ENCODE measurements around the gene AATK. TPM values are rescaled to one million over a fixed set of nuclear protein-coding genes. Genes with fewer than 3 reads are reported as not detected.
"Not testable (repeated sequence)": the region's sequence is repeated elsewhere in the genome, so short reads cannot be mapped to it uniquely, and the experiment has no call there.

Gene AATK
- total RNA-seq, 2 experiments from 2014 or later = 0.25 to 0.82 TPM

GRCh38 chr17:81080019-81080418, 86.0 kb downstream of the AATK start:
- Histone ChIP-seq H3K9me3 (ENCODE audit: control insufficient read depth in 1 of 2, insufficient read depth in 1 of 2, low read length in 2 of 2) (no peaks in the 10 kb centered on the region), H3K27me3 (ENCODE audit: control insufficient read depth in 1 of 2, insufficient read depth in 2 of 2, low read length in 2 of 2) (no peaks in the 10 kb centered on the region), H3K4me1 (ENCODE audit: insufficient read depth, low read length) (no peaks in the 10 kb centered on the region), H3K36me3 (ENCODE audit: insufficient read depth, low read length) (no peaks in the 10 kb centered on the region), H3K27ac (ENCODE audit: low read depth in 1 of 2, low read length in 2 of 2) (no peak overlapping the region), H3K4me3 (ENCODE audit: low read length) (no peak overlapping the region)
- Mint-ChIP-seq H3K27me3 (no peaks in the 10 kb centered on the region), H3K4me3 (no peak overlapping the region), H3K27ac (no peak overlapping the region), H3K36me3 (ENCODE audit: low read depth) (no peaks in the 10 kb centered on the region), H3K4me1 (ENCODE audit: low read depth) (no peaks in the 10 kb centered on the region), H3K9me3 (no peaks in the 10 kb centered on the region)
- no peak for TF ChIP-seq CTCF (IDR thresholded peaks at IDR 0.05)
- CTCF ChIA-PET = interaction anchor here (0.6 to 1.6 kb wide), 2 partner anchors 21 to 141 kb away, joined by 4 to 5 read pairs; no protein-coding TSS in a partner anchor
- POLR2A ChIA-PET = no interaction called here
- DNase-seq = no peak
- ATAC-seq (ENCODE audit: poor library complexity) = no peak
- intact Hi-C loops (cut with DNase I, micrococcal nuclease) = no loop called here

- H3K36me3 Mint-ChIP-seq (ENCODE audit: low read depth); CTCF ChIA-PET; H3K27ac ChIP-seq (ENCODE audit: low read depth in 1 of 2, low read length in 2 of 2); ATAC-seq (ENCODE audit: poor library complexity); H3K27me3 Mint-ChIP-seq; H3K9me3 Mint-ChIP-seq; H3K27ac Mint-ChIP-seq; H3K4me1 ChIP-seq (ENCODE audit: insufficient read depth, low read length); H3K27me3 ChIP-seq (ENCODE audit: control insufficient read depth in 1 of 2, insufficient read depth in 2 of 2, low read length in 2 of 2); H3K9me3 ChIP-seq (ENCODE audit: control insufficient read depth in 1 of 2, insufficient read depth in 1 of 2, low read length in 2 of 2); H3K4me3 Mint-ChIP-seq; H3K36me3 ChIP-seq (ENCODE audit: insufficient read depth, low read length); intact Hi-C loops (cut with DNase I, micrococcal nuclease); H3K4me1 Mint-ChIP-seq (ENCODE audit: low read depth); DNase-seq; H3K4me3 ChIP-seq (ENCODE audit: low read length): not testable (repeated sequence)
- POLR2A ChIA-PET = interaction anchor here (0.5 to 0.6 kb wide), 2 partner anchors 36 to 625 kb away, joined by 3 read pairs; partner anchors contain the start of gene MRPL12
Measured at GRCh38 chr17:81078026-81078913, 87.8 kb downstream of the AATK start.

- ChIA-PET POLR2A (no interaction called here), CTCF (interaction anchor here (0.7 to 1.4 kb wide), 2 partner anchors 26 to 1471 kb away, joined by 3 to 10 read pairs; no protein-coding TSS in a partner anchor)
- intact Hi-C loops (cut with DNase I, micrococcal nuclease) = no loop called here
- Histone ChIP-seq H3K4me1 (ENCODE audit: insufficient read depth, low read length) (no peaks in the 10 kb centered on the region), H3K27me3 (ENCODE audit: control insufficient read depth in 1 of 2, insufficient read depth in 2 of 2, low read length in 2 of 2) (no peaks in the 10 kb centered on the region), H3K36me3 (ENCODE audit: insufficient read depth, low read length) (no peaks in the 10 kb centered on the region), H3K27ac (ENCODE audit: low read depth in 1 of 2, low read length in 2 of 2) (no peak overlapping the region), H3K4me3 (ENCODE audit: low read length) (no peak overlapping the region), H3K9me3 (ENCODE audit: control insufficient read depth in 1 of 2, insufficient read depth in 1 of 2, low read length in 2 of 2) (no peaks in the 10 kb centered on the region)
- Mint-ChIP-seq H3K4me1 (ENCODE audit: low read depth) (no peaks in the 10 kb centered on the region), H3K36me3 (ENCODE audit: low read depth) (no peaks in the 10 kb centered on the region), H3K27me3 (no peaks in the 10 kb centered on the region), H3K4me3 (no peak overlapping the region), H3K27ac (no peak overlapping the region), H3K9me3 (no peaks in the 10 kb centered on the region)
- ATAC-seq (ENCODE audit: poor library complexity) (no peak), DNase-seq (no peak)
- TF ChIP-seq CTCF (IDR thresholded peaks at IDR 0.05) = no peak
Measured at GRCh38 chr17:81076141-81076679, 89.8 kb downstream of the AATK start.
